MM.1S (cell line): ENCODE data around the gene TMEM179.

ENCODE experiments used
- DNase-seq: peaks from one replicate; pipeline ENCODE4 v3.0.0-alpha.2; 2015
- H2AFZ ChIP-seq: fragments of 300-600 bp; sonication (generic); 2 replicates; pipeline ENCODE4 v1.6.0; 2016; ENCODE audit warnings: antibody characterized with exemption, low read length
- H3F3A ChIP-seq: fragments of 300-600 bp; sonication (generic); 2 replicates; pipeline ENCODE4 v1.6.1; 2016; ENCODE audit warnings: mild to moderate bottlenecking, antibody characterized with exemption, low read length, moderate library complexity, mixed read lengths; ENCODE audit not compliant: insufficient read depth
- H3K27ac ChIP-seq: fragments of 300-600 bp; sonication (generic); 2 replicates; pipeline ENCODE4 v1.5.1; 2016; ENCODE audit warnings: mild to moderate bottlenecking, low read length
- H3K27me3 ChIP-seq: fragments of 300-600 bp; sonication (generic); replicated peaks from 2 replicates; pipeline ENCODE4 v1.6.0; 2016; ENCODE audit warnings: low read length; ENCODE audit not compliant: insufficient read depth
- H3K36me3 ChIP-seq: fragments of 300-600 bp; sonication (generic); replicated peaks from 2 replicates; pipeline ENCODE4 v1.6.1; 2016; ENCODE audit warnings: mild to moderate bottlenecking, low read length, mixed read lengths; ENCODE audit not compliant: insufficient read depth
- H3K4me1 ChIP-seq: fragments of 300-600 bp; sonication (generic); 2 replicates; pipeline ENCODE4 v1.6.1; 2016; ENCODE audit warnings: low read length, mixed read lengths
- H3K4me2 ChIP-seq: fragments of 300-600 bp; sonication (generic); 2 replicates; pipeline ENCODE4 v1.6.0; 2016; ENCODE audit warnings: low read depth, low read length
- H3K4me3 ChIP-seq: fragments of 300-600 bp; sonication (generic); 2 replicates; pipeline ENCODE4 v1.5.1; 2016; ENCODE audit warnings: low read length, mixed read lengths
- H3K79me2 ChIP-seq: fragments of 300-600 bp; sonication (generic); 2 replicates; pipeline ENCODE4 v1.6.1; 2016; ENCODE audit warnings: mixed run types, low read length, mixed read lengths
- H3K9ac ChIP-seq: fragments of 300-600 bp; sonication (generic); 2 replicates; pipeline ENCODE4 v1.6.1; 2016; ENCODE audit warnings: low read length, mixed read lengths
- H3K9me2 ChIP-seq: fragments of 300-600 bp; sonication (generic); replicated peaks from 2 replicates; pipeline ENCODE4 v1.6.1; 2016; ENCODE audit warnings: mild to moderate bottlenecking, low read length, mixed read lengths; ENCODE audit not compliant: insufficient read depth
- H3K9me3 ChIP-seq: fragments of 300-600 bp; sonication (generic); replicated peaks from 2 replicates; pipeline ENCODE4 v1.6.1; 2016; ENCODE audit warnings: mild to moderate bottlenecking, low read length, mixed read lengths; ENCODE audit not compliant: insufficient read depth
- H4K20me1 ChIP-seq: fragments of 300-600 bp; sonication (generic); 2 replicates; pipeline ENCODE4 v1.6.1; 2016; ENCODE audit warnings: mild to moderate bottlenecking, low read length, moderate library complexity, mixed read lengths; ENCODE audit not compliant: insufficient read depth
- CTCF ChIP-seq: fragments of 300-600 bp; sonication (generic); IDR thresholded peaks from 2 replicates; pipeline ENCODE4 v1.5.1; 2016; ENCODE audit warnings: antibody characterized with exemption, low read length, mixed read lengths
- EZH2 ChIP-seq: fragments of 300-600 bp; sonication (generic); optimal IDR thresholded peaks from 2 replicates; pipeline ENCODE3; 2017; ENCODE audit warnings: low read depth, mild to moderate bottlenecking, antibody characterized with exemption, low read length, mixed read lengths
- EZH2phosphoT487 ChIP-seq: fragments of 300-600 bp; sonication (generic); IDR thresholded peaks from 2 replicates; pipeline ENCODE4 v1.6.1; 2018; ENCODE audit warnings: antibody characterized with exemption, low read length

The TMEM179 gene

GRCh38 chr14:104644091-104644635, 39.6 kb upstream of the TMEM179 start:
- Histone ChIP-seq H3K9me2 (no peaks in the 10 kb centered on the region), H3K4me2 (no peak overlapping the region), H3K4me3 (no peak overlapping the region), H3K79me2 (no peaks in the 10 kb centered on the region), H3K27ac (no peak overlapping the region), H3K4me1 (no peaks in the 10 kb centered on the region), H3K9me3 (no peaks in the 10 kb centered on the region), H4K20me1 (no peaks in the 10 kb centered on the region), H3F3A (no peaks in the 10 kb centered on the region), H3K27me3 (peaks cover 31% of the 10 kb centered on the region), H2AFZ (no peak overlapping the region), H3K36me3 (no peaks in the 10 kb centered on the region), H3K9ac (no peak overlapping the region)
- TF ChIP-seq EZH2phosphoT487, result no peak
- no peak for TF ChIP-seq EZH2
- TF ChIP-seq CTCF, result no peak
- no peak for DNase-seq

GRCh38 chr14:104643306-104643705, 38.7 kb upstream of the TMEM179 start:
- H3K9me2 ChIP-seq, result no peaks in the 10 kb centered on the region

GRCh38 chr14:104642540-104642868, 37.9 kb upstream of the TMEM179 start:
- no peak overlapping the region for H3K4me2 ChIP-seq
- no peak for TF ChIP-seq CTCF
- no peak for TF ChIP-seq EZH2
- no peak for TF ChIP-seq EZH2phosphoT487
- H3K36me3 ChIP-seq, result no peaks in the 10 kb centered on the region
- H3K9ac ChIP-seq, result no peak overlapping the region
- no peak overlapping the region for H3K27ac ChIP-seq
- H3K4me1 ChIP-seq, result no peaks in the 10 kb centered on the region
- no peaks in the 10 kb centered on the region for H3K9me3 ChIP-seq
- DNase-seq, result no peak
- no peak overlapping the region for H2AFZ ChIP-seq
- no peaks in the 10 kb centered on the region for H3K9me2 ChIP-seq
- H3K4me3 ChIP-seq, result no peak overlapping the region
- H4K20me1 ChIP-seq, result no peaks in the 10 kb centered on the region
- H3K27me3 ChIP-seq, result peaks cover 47% of the 10 kb centered on the region
- no peaks in the 10 kb centered on the region for H3K79me2 ChIP-seq
- H3F3A ChIP-seq, result no peaks in the 10 kb centered on the region

More at GRCh38 chr14:104643306-104643705, 38.7 kb upstream of the TMEM179 start:
- H3K27me3 ChIP-seq, result peaks cover 39% of the 10 kb centered on the region
- no peak overlapping the region for H3K4me2 ChIP-seq
- no peaks in the 10 kb centered on the region for H3K9me3 ChIP-seq
- TF ChIP-seq CTCF (no peak), EZH2phosphoT487 (no peak), EZH2 (no peak)
- no peak for DNase-seq
- no peaks in the 10 kb centered on the region for H3F3A ChIP-seq
- H2AFZ ChIP-seq, result no peak overlapping the region
- H3K4me3 ChIP-seq, result no peak overlapping the region
- H3K36me3 ChIP-seq, result no peaks in the 10 kb centered on the region
- H4K20me1 ChIP-seq, result no peaks in the 10 kb centered on the region
- no peaks in the 10 kb centered on the region for H3K79me2 ChIP-seq
- no peaks in the 10 kb centered on the region for H3K4me1 ChIP-seq
- H3K9ac ChIP-seq, result no peak overlapping the region
- H3K27ac ChIP-seq, result no peak overlapping the region
